ENCODE data around the gene POLR2E.

DNA sequence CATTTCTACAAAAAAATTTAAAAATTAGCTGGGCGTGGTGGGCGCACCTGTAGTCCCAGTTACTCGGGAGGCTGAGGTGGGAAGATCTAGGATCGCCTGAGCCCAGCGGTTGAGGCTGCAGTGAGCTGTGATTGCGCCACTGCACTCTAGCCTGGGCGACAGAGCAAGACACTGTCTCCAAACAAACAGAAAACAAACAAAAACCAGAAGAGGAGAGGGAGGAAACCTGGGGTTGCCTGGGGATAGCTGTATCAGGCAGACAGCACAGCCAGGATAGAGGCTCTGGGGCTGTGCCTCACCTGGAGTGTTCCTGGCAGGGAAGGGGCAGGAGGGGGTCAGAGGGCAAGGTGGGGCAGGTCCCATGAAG, 2.6 kb upstream of the POLR2E start:
- TF ChIP-seq EZH2 (IDR thresholded peaks at IDR 0.05; ENCODE audit: low read length): no peak
- TF ChIP-seq CTCF (optimal IDR thresholded peaks at IDR 0.05 in 1 of 3, IDR thresholded peaks at IDR 0.05 in 1 of 3, conservative IDR thresholded peaks at IDR 0.05 in 1 of 3; ENCODE audit: extremely low read depth in 1 of 3, insufficient read depth in 2 of 3, low read length in 3 of 3): no peak
